ENCODE data around the gene ATXN7L1.

ATXN7L1 gene

GRCh38 chr7:105587909-105588635 is 288.3 kb downstream of the ATXN7L1 start:
- peaks cover 0 to 4% of the 10 kb centered on the region in 2 experiments for H3K4me1 ChIP-seq (ENCODE audit: control insufficient read depth in 1 of 2, insufficient read depth in 2 of 2, low read length in 2 of 2)
- H2BK120ac ChIP-seq (ENCODE audit: insufficient read depth, low read length, poor library complexity) = no peak overlapping the region
- H3K79me2 ChIP-seq (ENCODE audit: control insufficient read depth, insufficient read depth, low read length, poor library complexity) = no peaks in the 10 kb centered on the region
- no peak overlapping the region for H3K4me2 ChIP-seq (ENCODE audit: low read length)
- H3K4ac ChIP-seq (ENCODE audit: low read depth, low read length) = no peak overlapping the region
- no peak overlapping the region for H3K14ac ChIP-seq (ENCODE audit: low read length)
- H2BK12ac ChIP-seq (ENCODE audit: low read length) = no peak overlapping the region
- H3K18ac ChIP-seq (ENCODE audit: low read length) = no peak overlapping the region
- H2AFZ ChIP-seq (ENCODE audit: insufficient read depth, low read length, poor library complexity) = no peak overlapping the region
- no peak overlapping the region for H4K8ac ChIP-seq (ENCODE audit: low read depth, low read length)
- H4K12ac ChIP-seq (ENCODE audit: low read depth, low read length) = no peak overlapping the region
- no peak overlapping the region for H3K9ac ChIP-seq (ENCODE audit: low read length)
- no peak overlapping the region for H2AK5ac ChIP-seq (ENCODE audit: low read length)
- no CpG with 5 or more reads among the region's 12 CpGs for WGBS (ENCODE audit: extremely low coverage, insufficient coverage, insufficient read length)
- H3K23ac ChIP-seq (ENCODE audit: low read length) = no peak overlapping the region
- H3K36me3 ChIP-seq (ENCODE audit: control insufficient read depth in 1 of 2, insufficient read depth in 2 of 2, low read length in 2 of 2) = peaks cover 0 to 2% of the 10 kb centered on the region in 2 experiments
- no peak for DNase-seq
- no peak overlapping the region for H3K4me3 ChIP-seq (ENCODE audit: low read depth, low read length)
- no peak overlapping the region for H3K27ac ChIP-seq (ENCODE audit: low read depth, low read length)
- H2BK5ac ChIP-seq (ENCODE audit: low read depth, low read length, poor library complexity) = no peak overlapping the region
- no peaks in the 10 kb centered on the region for H3K27me3 ChIP-seq (ENCODE audit: insufficient read depth, low read length)
- H3K9me3 ChIP-seq (ENCODE audit: insufficient read depth, low read depth, low read length) = peaks cover 2% of the 10 kb centered on the region
- H4K91ac ChIP-seq (ENCODE audit: low read depth, low read length) = no peak overlapping the region
- H3K79me1 ChIP-seq (ENCODE audit: low read length) = no peaks in the 10 kb centered on the region

DNA sequence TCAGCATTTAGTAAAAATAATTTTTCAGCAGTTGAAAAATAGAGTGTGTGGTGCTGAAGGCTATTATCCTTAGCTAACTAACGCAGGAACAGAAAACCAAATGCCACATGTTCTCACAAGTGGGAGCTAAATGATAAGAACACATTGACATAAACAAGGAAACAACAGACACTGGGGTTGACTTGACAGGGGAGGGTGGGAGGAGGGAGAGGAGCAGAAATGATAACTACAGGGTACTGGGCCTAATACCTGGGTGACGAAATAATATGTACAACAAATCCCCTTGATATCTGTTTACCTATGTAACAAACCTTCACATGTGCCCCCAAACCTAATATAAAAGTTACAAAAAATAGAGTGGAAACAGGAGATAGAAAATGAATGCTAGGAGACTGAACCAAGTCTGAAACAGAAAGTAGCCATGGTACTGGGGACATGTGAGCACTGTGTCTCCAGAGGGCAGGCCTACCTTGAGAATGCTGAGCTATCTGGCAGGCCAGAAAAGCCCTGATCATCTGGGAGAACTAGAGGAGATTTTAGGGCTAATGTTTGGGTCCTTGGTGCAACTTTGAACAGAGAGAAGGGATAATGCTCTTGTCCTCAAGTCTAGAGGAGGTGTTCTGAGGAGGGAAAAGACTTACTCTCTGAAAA is 290.4 kb downstream of the ATXN7L1 start:
- no peak overlapping the region for H3K4me2 ChIP-seq (ENCODE audit: low read length)
- no CpG with 5 or more reads among the region's 2 CpGs for WGBS (ENCODE audit: extremely low coverage, insufficient coverage, insufficient read length)
- no peaks in the 10 kb centered on the region for H3K79me1 ChIP-seq (ENCODE audit: low read length)
- H3K9ac ChIP-seq (ENCODE audit: low read length) = no peak overlapping the region
- H4K12ac ChIP-seq (ENCODE audit: low read depth, low read length) = no peak overlapping the region
- H3K79me2 ChIP-seq (ENCODE audit: control insufficient read depth, insufficient read depth, low read length, poor library complexity) = no peaks in the 10 kb centered on the region
- no peak overlapping the region for H2AK5ac ChIP-seq (ENCODE audit: low read length)
- H3K36me3 ChIP-seq (ENCODE audit: control insufficient read depth in 1 of 2, insufficient read depth in 2 of 2, low read length in 2 of 2) = peaks cover 0 to 2% of the 10 kb centered on the region in 2 experiments
- H4K8ac ChIP-seq (ENCODE audit: low read depth, low read length) = no peak overlapping the region
- H3K14ac ChIP-seq (ENCODE audit: low read length) = no peak overlapping the region
- no peak overlapping the region for H3K18ac ChIP-seq (ENCODE audit: low read length)
- DNase-seq = no peak
- no peak overlapping the region for H2BK5ac ChIP-seq (ENCODE audit: low read depth, low read length, poor library complexity)
- H3K9me3 ChIP-seq (ENCODE audit: insufficient read depth, low read depth, low read length) = peaks cover 4% of the 10 kb centered on the region
- no peak overlapping the region for H2AFZ ChIP-seq (ENCODE audit: insufficient read depth, low read length, poor library complexity)
- no peak overlapping the region for H2BK120ac ChIP-seq (ENCODE audit: insufficient read depth, low read length, poor library complexity)
- H3K23ac ChIP-seq (ENCODE audit: low read length) = no peak overlapping the region
- no peak overlapping the region for H3K4me3 ChIP-seq (ENCODE audit: low read depth, low read length)
- peaks cover 2 to 6% of the 10 kb centered on the region in 2 experiments for H3K4me1 ChIP-seq (ENCODE audit: control insufficient read depth in 1 of 2, insufficient read depth in 2 of 2, low read length in 2 of 2)
- no peaks in the 10 kb centered on the region for H3K27me3 ChIP-seq (ENCODE audit: insufficient read depth, low read length)
- H3K27ac ChIP-seq (ENCODE audit: low read depth, low read length) = no peak overlapping the region
- H2BK12ac ChIP-seq (ENCODE audit: low read length) = no peak overlapping the region
- H4K91ac ChIP-seq (ENCODE audit: low read depth, low read length) = no peak overlapping the region
- no peak overlapping the region for H3K4ac ChIP-seq (ENCODE audit: low read depth, low read length)

DNA sequence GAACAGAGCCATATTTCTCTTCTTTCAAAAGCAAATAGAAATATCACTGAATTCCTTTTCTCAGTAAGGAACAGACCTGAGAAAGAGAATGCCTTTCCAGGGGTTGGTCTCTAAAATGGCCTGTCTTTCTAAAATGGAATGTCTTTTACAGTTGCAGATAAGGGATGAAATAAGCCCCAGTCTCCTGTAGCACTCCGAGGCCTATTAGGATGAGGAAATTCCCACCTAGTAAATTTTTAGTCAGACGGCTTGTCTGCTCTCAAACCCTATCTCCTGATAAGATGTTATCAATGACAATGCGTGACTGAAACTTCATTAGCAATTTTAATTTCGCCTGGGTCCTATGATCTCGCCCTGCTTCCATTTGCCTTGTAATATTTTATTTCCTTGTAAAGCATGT is 292.2 kb downstream of the ATXN7L1 start:
- Histone ChIP-seq H3K9ac (ENCODE audit: low read length) (no peak overlapping the region), H3K79me1 (ENCODE audit: low read length) (no peaks in the 10 kb centered on the region), H2BK5ac (ENCODE audit: low read depth, low read length, poor library complexity) (no peak overlapping the region), H3K4me3 (ENCODE audit: low read depth, low read length) (no peak overlapping the region), H3K14ac (ENCODE audit: low read length) (no peak overlapping the region), H2AK5ac (ENCODE audit: low read length) (no peak overlapping the region), H3K36me3 (ENCODE audit: control insufficient read depth in 1 of 2, insufficient read depth in 2 of 2, low read length in 2 of 2) (peaks cover 0 to 2% of the 10 kb centered on the region in 2 experiments), H3K4me2 (ENCODE audit: low read length) (no peak overlapping the region), H3K27me3 (ENCODE audit: insufficient read depth, low read length) (no peaks in the 10 kb centered on the region), H2AFZ (ENCODE audit: insufficient read depth, low read length, poor library complexity) (no peak overlapping the region), H3K9me3 (ENCODE audit: insufficient read depth, low read depth, low read length) (peaks cover 4% of the 10 kb centered on the region), H2BK12ac (ENCODE audit: low read length) (no peak overlapping the region), H3K18ac (ENCODE audit: low read length) (no peak overlapping the region), H4K8ac (ENCODE audit: low read depth, low read length) (no peak overlapping the region), H3K4ac (ENCODE audit: low read depth, low read length) (no peak overlapping the region), H4K12ac (ENCODE audit: low read depth, low read length) (no peak overlapping the region), H2BK120ac (ENCODE audit: insufficient read depth, low read length, poor library complexity) (no peak overlapping the region), H3K79me2 (ENCODE audit: control insufficient read depth, insufficient read depth, low read length, poor library complexity) (no peaks in the 10 kb centered on the region), H3K27ac (ENCODE audit: low read depth, low read length) (no peak overlapping the region), H3K4me1 (ENCODE audit: control insufficient read depth in 1 of 2, insufficient read depth in 2 of 2, low read length in 2 of 2) (peaks cover 2 to 6% of the 10 kb centered on the region in 2 experiments), H4K91ac (ENCODE audit: low read depth, low read length) (no peak overlapping the region), H3K23ac (ENCODE audit: low read length) (no peak overlapping the region)
- no peak for DNase-seq
- WGBS (ENCODE audit: extremely low coverage, insufficient coverage, insufficient read length) = no CpG with 5 or more reads among the region's 5 CpGs

DNA sequence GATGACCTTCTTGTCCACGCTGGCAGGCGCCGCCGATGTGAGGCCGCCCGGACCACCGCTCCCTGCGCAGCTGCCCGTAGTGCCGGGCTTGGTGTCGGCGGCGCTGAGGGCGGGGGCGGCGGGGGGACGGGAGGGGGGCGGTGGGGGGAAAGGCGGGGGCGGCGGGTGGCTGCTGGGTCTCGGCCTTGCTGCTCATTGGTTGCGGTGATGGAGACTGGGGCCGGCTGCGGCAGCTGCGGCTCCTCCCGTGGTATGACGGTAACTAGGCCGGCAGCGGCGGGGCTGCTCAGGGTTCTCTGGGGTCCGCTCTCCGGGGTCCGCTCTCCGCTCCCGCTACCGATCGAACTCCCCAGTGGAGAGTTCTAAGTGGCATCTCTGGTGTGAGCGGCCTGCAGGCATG is 293.3 kb downstream of the ATXN7L1 start:
- Histone ChIP-seq H2BK120ac (ENCODE audit: insufficient read depth, low read length, poor library complexity) (no peak overlapping the region), H2AFZ (ENCODE audit: insufficient read depth, low read length, poor library complexity) (no peak overlapping the region), H3K27ac (ENCODE audit: low read depth, low read length) (no peak overlapping the region), H2BK12ac (ENCODE audit: low read length) (no peak overlapping the region), H3K23ac (ENCODE audit: low read length) (no peak overlapping the region), H4K8ac (ENCODE audit: low read depth, low read length) (no peak overlapping the region), H2BK5ac (ENCODE audit: low read depth, low read length, poor library complexity) (no peak overlapping the region), H4K12ac (ENCODE audit: low read depth, low read length) (no peak overlapping the region), H3K79me1 (ENCODE audit: low read length) (no peaks in the 10 kb centered on the region), H3K4me3 (ENCODE audit: low read depth, low read length) (no peak overlapping the region), H2AK5ac (ENCODE audit: low read length) (no peak overlapping the region), H3K4me1 (ENCODE audit: control insufficient read depth in 1 of 2, insufficient read depth in 2 of 2, low read length in 2 of 2) (peaks cover 2% of the 10 kb centered on the region in 2 experiments), H3K4me2 (ENCODE audit: low read length) (no peak overlapping the region), H3K18ac (ENCODE audit: low read length) (no peak overlapping the region), H3K9me3 (ENCODE audit: insufficient read depth, low read depth, low read length) (peaks cover 4% of the 10 kb centered on the region), H3K79me2 (ENCODE audit: control insufficient read depth, insufficient read depth, low read length, poor library complexity) (no peaks in the 10 kb centered on the region), H4K91ac (ENCODE audit: low read depth, low read length) (no peak overlapping the region), H3K36me3 (ENCODE audit: control insufficient read depth in 1 of 2, insufficient read depth in 2 of 2, low read length in 2 of 2) (peaks cover 0 to 2% of the 10 kb centered on the region in 2 experiments), H3K14ac (ENCODE audit: low read length) (no peak overlapping the region), H3K9ac (ENCODE audit: low read length) (no peak overlapping the region), H3K4ac (ENCODE audit: low read depth, low read length) (no peak overlapping the region), H3K27me3 (ENCODE audit: insufficient read depth, low read length) (no peaks in the 10 kb centered on the region)
- WGBS (ENCODE audit: extremely low coverage, insufficient coverage, insufficient read length) = no CpG with 5 or more reads among the region's 39 CpGs
- DNase-seq = no peak

Data from trophoblast cell (in vitro differentiated cells and primary cell).